ENCODE data around the gene GNAS-AS1.

DNA sequence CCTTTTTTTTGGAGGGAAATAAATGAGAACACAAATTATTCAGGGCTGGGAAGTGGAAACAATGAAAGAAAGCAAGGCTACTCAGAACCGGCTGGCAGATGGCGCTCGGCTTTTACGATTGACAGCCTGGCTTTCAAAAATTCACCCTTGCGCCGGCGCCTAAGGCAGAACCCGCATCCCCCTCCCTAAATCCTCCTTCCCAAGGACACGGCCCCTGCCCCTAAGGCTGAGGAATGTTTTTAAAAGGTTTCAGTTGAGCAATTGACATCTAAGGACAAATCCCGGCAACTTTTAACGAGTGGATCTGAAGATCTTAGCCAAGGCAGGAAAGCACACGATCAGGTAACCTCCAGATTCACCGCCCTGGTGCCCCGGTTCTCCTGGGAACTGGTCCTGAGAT, 18.1 kb upstream of the GNAS-AS1 start:
- TF ChIP-seq, protein P1, sequence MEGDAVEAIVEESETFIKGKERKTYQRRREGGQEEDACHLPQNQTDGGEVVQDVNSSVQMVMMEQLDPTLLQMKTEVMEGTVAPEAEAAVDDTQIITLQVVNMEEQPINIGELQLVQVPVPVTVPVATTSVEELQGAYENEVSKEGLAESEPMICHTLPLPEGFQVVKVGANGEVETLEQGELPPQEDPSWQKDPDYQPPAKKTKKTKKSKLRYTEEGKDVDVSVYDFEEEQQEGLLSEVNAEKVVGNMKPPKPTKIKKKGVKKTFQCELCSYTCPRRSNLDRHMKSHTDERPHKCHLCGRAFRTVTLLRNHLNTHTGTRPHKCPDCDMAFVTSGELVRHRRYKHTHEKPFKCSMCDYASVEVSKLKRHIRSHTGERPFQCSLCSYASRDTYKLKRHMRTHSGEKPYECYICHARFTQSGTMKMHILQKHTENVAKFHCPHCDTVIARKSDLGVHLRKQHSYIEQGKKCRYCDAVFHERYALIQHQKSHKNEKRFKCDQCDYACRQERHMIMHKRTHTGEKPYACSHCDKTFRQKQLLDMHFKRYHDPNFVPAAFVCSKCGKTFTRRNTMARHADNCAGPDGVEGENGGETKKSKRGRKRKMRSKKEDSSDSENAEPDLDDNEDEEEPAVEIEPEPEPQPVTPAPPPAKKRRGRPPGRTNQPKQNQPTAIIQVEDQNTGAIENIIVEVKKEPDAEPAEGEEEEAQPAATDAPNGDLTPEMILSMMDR (IDR thresholded peaks at IDR 0.05; ENCODE audit: low read depth, low read length): no peak
- TF ChIP-seq POLR2A (IDR thresholded peaks at IDR 0.05; ENCODE audit: extremely low read depth, insufficient read length): no peak

Data from NB4 (cell line).